Ishikawa (cell line): ENCODE results near the gene BIRC7.

Source experiments
- CREB1 ChIP-seq: IDR thresholded peaks from 2 replicates; pipeline ENCODE4 v1.6.1; 2012; ENCODE audit warnings: low read depth
- EP300 ChIP-seq: IDR thresholded peaks from 2 replicates; pipeline ENCODE4 v1.6.1; 2012; ENCODE audit warnings: borderline replicate concordance
- RAD21 ChIP-seq: IDR thresholded peaks from 2 replicates; pipeline ENCODE4 v1.6.1; 2012; ENCODE audit warnings: low read depth
- USF1 ChIP-seq: IDR thresholded peaks from 2 replicates; pipeline ENCODE4 v1.6.1; 2012
- TF ChIP-seq, protein P1 (sequence below): IDR thresholded peaks from 2 replicates; pipeline ENCODE4 v1.6.1; 2012

DNA sequence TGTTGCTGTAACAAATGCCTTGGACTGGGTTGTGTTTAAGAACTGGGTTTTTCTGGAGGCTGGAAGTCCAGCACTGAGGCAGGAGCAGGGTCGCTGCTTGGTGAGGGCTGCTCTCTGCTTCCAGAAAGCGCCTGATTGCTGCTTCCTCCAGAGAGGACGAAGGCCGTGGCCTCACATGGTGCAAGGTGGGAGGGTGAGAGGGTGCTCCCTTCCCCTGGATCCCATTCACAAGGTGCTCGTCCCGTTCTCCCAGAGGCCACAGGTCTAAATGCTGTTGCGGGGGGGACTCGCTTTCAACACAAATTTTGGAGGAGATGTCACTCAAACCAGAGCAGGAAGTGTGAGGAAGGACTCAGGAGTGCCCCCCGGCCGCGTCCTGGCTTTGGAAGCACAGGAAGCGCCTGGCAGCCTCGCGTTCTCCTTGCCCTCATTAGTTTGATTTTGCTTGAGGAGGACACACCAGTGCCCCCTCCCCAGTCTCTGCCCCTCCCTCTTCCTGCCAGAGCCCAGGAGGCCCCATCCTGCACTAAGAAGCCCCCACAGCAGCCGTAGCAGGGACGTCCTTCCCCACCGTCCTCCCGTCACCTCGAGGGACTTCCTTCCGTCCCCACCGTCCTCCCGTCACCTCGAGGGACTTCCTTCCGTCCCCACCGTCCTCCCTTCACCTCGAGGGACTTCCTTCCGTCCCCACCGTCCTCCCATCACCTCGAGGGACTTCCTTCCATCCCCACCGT, 26.3 kb downstream of the BIRC7 start:
- TF ChIP-seq, protein P1, sequence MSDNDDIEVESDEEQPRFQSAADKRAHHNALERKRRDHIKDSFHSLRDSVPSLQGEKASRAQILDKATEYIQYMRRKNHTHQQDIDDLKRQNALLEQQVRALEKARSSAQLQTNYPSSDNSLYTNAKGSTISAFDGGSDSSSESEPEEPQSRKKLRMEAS = no peak
- TF ChIP-seq EP300 (no peak), USF1 (no peak), RAD21 (no peak), CREB1 (no peak)
